ENCODE measurements around the gene AP2B1.

DNA sequence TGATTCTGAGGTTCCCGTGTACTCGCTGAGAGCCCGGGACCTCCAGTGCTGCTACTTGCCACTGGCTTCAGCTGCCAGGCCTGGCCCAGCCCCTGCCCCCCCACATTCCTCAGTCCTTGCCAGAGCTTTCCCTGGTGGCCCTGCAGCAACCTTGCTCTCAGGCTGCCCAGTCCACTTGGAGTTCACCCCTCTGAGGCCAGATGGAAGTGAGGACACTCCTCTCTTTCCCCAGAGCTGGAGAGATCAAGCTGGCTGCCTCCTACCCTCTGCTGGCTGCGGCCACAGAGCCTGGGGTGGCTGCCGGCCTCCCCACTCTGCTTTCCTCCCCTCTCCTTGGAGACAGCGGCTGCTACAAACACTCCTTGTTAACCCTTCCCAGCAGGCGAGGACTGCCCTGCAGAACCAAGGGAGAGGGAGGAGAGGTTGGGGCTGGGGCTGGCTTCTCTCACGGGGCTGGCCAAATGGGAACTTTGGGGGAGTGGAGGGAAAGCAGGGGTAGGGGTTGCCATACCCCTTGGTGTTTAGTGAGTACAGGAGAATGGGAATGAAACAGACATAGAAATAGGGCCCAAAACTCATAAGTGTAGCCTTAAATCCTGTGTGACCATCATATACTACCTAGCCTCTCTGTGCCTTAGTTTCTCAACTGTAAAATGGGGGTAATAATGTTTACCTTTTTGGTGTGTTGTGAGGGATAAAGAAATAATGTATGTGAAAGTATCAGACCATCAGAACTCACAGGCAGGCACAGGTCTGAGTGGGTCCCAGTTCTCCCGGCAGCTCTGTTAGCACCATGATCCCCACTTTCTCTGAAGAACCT is 166.0 kb downstream of the AP2B1 start, which contains the start of gene GAS2L2:
- TF ChIP-seq SIN3A (IDR thresholded peaks at IDR 0.05; ENCODE audit: low read depth) = no peak
- no peak for TF ChIP-seq EZH2 (IDR thresholded peaks at IDR 0.05)
- TF ChIP-seq POLR2A (IDR thresholded peaks at IDR 0.05; ENCODE audit: borderline replicate concordance, extremely low read depth, insufficient read depth, insufficient read length) = no peak
- no peak for TF ChIP-seq POLR2AphosphoS5 (IDR thresholded peaks at IDR 0.05; ENCODE audit: low read depth, low read length)
- TF ChIP-seq, protein P1, sequence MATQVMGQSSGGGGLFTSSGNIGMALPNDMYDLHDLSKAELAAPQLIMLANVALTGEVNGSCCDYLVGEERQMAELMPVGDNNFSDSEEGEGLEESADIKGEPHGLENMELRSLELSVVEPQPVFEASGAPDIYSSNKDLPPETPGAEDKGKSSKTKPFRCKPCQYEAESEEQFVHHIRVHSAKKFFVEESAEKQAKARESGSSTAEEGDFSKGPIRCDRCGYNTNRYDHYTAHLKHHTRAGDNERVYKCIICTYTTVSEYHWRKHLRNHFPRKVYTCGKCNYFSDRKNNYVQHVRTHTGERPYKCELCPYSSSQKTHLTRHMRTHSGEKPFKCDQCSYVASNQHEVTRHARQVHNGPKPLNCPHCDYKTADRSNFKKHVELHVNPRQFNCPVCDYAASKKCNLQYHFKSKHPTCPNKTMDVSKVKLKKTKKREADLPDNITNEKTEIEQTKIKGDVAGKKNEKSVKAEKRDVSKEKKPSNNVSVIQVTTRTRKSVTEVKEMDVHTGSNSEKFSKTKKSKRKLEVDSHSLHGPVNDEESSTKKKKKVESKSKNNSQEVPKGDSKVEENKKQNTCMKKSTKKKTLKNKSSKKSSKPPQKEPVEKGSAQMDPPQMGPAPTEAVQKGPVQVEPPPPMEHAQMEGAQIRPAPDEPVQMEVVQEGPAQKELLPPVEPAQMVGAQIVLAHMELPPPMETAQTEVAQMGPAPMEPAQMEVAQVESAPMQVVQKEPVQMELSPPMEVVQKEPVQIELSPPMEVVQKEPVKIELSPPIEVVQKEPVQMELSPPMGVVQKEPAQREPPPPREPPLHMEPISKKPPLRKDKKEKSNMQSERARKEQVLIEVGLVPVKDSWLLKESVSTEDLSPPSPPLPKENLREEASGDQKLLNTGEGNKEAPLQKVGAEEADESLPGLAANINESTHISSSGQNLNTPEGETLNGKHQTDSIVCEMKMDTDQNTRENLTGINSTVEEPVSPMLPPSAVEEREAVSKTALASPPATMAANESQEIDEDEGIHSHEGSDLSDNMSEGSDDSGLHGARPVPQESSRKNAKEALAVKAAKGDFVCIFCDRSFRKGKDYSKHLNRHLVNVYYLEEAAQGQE (IDR thresholded peaks at IDR 0.05; ENCODE audit: low read depth) = no peak
- TF ChIP-seq SRF (IDR thresholded peaks at IDR 0.05; ENCODE audit: low read depth) = no peak
- TF ChIP-seq JUND (IDR thresholded peaks at IDR 0.05) = no peak
- no peak for TF ChIP-seq MAX (IDR thresholded peaks at IDR 0.05)
- no peak for TF ChIP-seq YY1 (IDR thresholded peaks at IDR 0.05; ENCODE audit: extremely low read depth, insufficient replicate concordance, low read depth, low read length)
- no peak for TF ChIP-seq CTCF (IDR thresholded peaks at IDR 0.05 in 2 of 3, conservative IDR thresholded peaks at IDR 0.05 in 1 of 3; ENCODE audit: borderline replicate concordance in 1 of 3, insufficient read depth in 1 of 3, low read depth in 2 of 3, low read length in 2 of 3)
